ENCODE measurements around the gene RMDN2. TPM values are rescaled to one million over a fixed set of nuclear protein-coding genes. Genes with fewer than 3 reads are reported as not detected.

Gene RMDN2
- total and polyA plus RNA-seq, 9 of the 15 experiments (the other 6 are each of a cell fraction or from before 2014, with no cell fraction given), result 1.5 to 4.3 (median 2.3) TPM

DNA sequence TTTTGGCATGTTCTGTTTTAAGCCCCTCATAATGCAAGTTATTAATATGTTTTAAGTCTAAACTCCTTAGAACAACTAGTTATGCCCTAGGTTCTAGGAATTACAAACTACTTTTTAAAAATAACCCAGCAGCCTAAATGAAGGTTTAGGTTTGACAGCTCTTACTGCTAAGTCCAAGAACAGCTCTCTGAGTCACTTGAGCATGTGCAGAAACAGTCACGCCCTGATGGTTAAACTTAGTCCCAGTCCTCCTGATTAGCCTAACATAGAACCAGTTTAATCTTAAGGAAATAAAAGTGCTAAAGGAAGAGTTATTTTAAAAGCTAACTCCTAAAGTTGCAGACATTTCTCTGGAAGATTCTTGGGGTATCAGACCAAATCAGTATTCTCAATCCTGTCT lies 72.5 kb downstream of the RMDN2 start:
- in situ Hi-C loops (cut with MboI), result loop anchor here (25.0 kb wide), 1 partner anchor 740 kb away; no protein-coding TSS in a partner anchor
- Histone ChIP-seq H3K27ac (ENCODE audit: extremely low read depth, low read depth, low read length) (no peak overlapping the region), H4K20me1 (replicated peaks; ENCODE audit: control insufficient read depth, insufficient read depth, low read length) (no peaks in the 10 kb centered on the region), H3K79me2 (ENCODE audit: control insufficient read depth, insufficient read depth, low read length) (no peaks in the 10 kb centered on the region), H3K36me3 (ENCODE audit: control insufficient read depth, insufficient read depth, low read length) (no peaks in the 10 kb centered on the region), H3K27me3 (ENCODE audit: control insufficient read depth in 2 of 2, insufficient read depth in 2 of 2, low read length in 2 of 2) (no peaks in the 10 kb centered on the region; a peak in 1 of 5 replicates), H2AFZ (ENCODE audit: low read depth, low read length) (no peak overlapping the region), H3K9me1 (ENCODE audit: control insufficient read depth, insufficient read depth, low read length) (no peaks in the 10 kb centered on the region), H3K4me3 (no peak overlapping the region), H3K9me3 (replicated peaks; ENCODE audit: control insufficient read depth, insufficient read depth, low read depth, low read length) (no peaks in the 10 kb centered on the region), H3K4me1 (replicated peaks in 1 of 2; ENCODE audit: control insufficient read depth in 2 of 2, insufficient read depth in 2 of 2, low read length in 2 of 2) (no peaks in the 10 kb centered on the region), H3K4me2 (ENCODE audit: insufficient read depth, low read length) (no peak overlapping the region), H3K9ac (ENCODE audit: insufficient read depth in 1 of 2, low read depth in 2 of 2, low read length in 2 of 2) (no peak overlapping the region)
- BruUV-seq (replicated peaks), result no TSS peak
- TF ChIP-seq NRF1 (conservative IDR thresholded peaks at IDR 0.05 in 1 of 2, IDR thresholded peaks at IDR 0.05 in 1 of 2), result peak in 1 of 2 experiments; percentile 25; a peak in 2 of 4 replicates
- TF ChIP-seq PHTF2 (CRISPR knock-in tag; IDR thresholded peaks at IDR 0.05), result no peak
- DNase-seq (ENCODE audit: extremely low read depth in 1 of 4, low spot score in 3 of 4), result no peak
- intact Hi-C loops (cut with micrococcal nuclease), result no loop called here
- CTCF ChIA-PET (ENCODE audit: low intra/inter-chr PET ratio), result no interaction called here
- POLR2A ChIA-PET, result no interaction called here
- 21% methylated on average over 1 of the region's 1 CpG for WGBS (ENCODE audit: insufficient coverage, low coverage, missing lambda C conversion rate)
- no peak for FAIRE-seq
- ATAC-seq, result no peak

DNA sequence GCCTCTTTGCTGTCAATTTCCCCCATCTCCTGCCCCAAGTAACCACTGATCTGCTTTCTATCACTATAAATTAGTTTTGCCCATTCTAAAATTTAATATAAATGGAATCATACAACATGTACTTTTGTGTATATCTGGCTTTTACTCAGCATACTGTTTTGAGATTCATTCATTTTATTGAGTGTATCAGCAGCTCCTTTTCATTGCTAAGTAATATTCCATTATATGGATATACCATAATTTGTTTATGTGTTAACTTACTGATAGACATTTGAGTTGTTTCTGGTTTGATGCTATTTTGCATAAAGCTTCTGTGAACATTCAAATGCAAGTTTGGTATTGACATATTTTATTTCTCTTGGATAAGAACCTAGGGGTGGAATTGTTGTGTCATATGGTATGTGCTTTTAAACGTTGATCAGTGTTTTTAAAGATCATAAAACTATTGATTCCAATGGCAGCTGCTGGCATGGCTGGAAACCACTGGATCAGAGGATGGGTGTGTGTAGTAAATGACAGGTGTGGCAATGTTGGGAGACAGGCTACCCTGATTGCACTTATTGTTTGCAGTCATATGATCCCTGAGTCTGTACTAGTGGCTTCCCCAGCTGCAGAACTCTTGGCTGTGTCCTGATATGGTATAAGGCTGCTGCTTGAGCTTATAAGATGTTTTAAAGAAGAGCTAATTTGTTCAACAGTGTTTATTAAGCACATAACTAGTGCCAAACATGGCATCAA lies 75.6 kb downstream of the RMDN2 start:
- H3K4me3 ChIP-seq, result no peak overlapping the region
- ChIA-PET CTCF (ENCODE audit: low intra/inter-chr PET ratio) (no interaction called here), POLR2A (interaction anchor here (1.4 kb wide), 1 partner anchor 8 kb away, joined by 3 read pairs; no protein-coding TSS in a partner anchor)
- H3K9me3 ChIP-seq (replicated peaks; ENCODE audit: control insufficient read depth, insufficient read depth, low read depth, low read length), result no peaks in the 10 kb centered on the region
- DNase-seq (ENCODE audit: extremely low read depth in 1 of 4, low spot score in 3 of 4) (no peak), FAIRE-seq (no peak), ATAC-seq (no peak)
- no peaks in the 10 kb centered on the region for H3K79me2 ChIP-seq (ENCODE audit: control insufficient read depth, insufficient read depth, low read length)
- H3K27me3 ChIP-seq (ENCODE audit: control insufficient read depth in 2 of 2, insufficient read depth in 2 of 2, low read length in 2 of 2), result no peaks in the 10 kb centered on the region
- no TSS peak for BruUV-seq (replicated peaks)
- no peaks in the 10 kb centered on the region for H3K36me3 ChIP-seq (ENCODE audit: control insufficient read depth, insufficient read depth, low read length)
- no peak overlapping the region for H3K4me2 ChIP-seq (ENCODE audit: insufficient read depth, low read length)
- H3K4me1 ChIP-seq (replicated peaks in 1 of 2; ENCODE audit: control insufficient read depth in 2 of 2, insufficient read depth in 2 of 2, low read length in 2 of 2), result no peaks in the 10 kb centered on the region
- no peaks in the 10 kb centered on the region for H4K20me1 ChIP-seq (replicated peaks; ENCODE audit: control insufficient read depth, insufficient read depth, low read length)
- WGBS (ENCODE audit: insufficient coverage, low coverage, missing lambda C conversion rate), result 0% methylated on average over 1 of the region's 1 CpG
- H3K9me1 ChIP-seq (ENCODE audit: control insufficient read depth, insufficient read depth, low read length), result no peaks in the 10 kb centered on the region
- in situ Hi-C loops (cut with MboI) (no loop called here), intact Hi-C loops (cut with micrococcal nuclease) (no loop called here)
- H2AFZ ChIP-seq (ENCODE audit: low read depth, low read length), result no peak overlapping the region
- H3K9ac ChIP-seq (ENCODE audit: insufficient read depth in 1 of 2, low read depth in 2 of 2, low read length in 2 of 2), result no peak overlapping the region
- no peak overlapping the region for H3K27ac ChIP-seq (ENCODE audit: extremely low read depth, low read depth, low read length)
- TF ChIP-seq, protein P1, sequence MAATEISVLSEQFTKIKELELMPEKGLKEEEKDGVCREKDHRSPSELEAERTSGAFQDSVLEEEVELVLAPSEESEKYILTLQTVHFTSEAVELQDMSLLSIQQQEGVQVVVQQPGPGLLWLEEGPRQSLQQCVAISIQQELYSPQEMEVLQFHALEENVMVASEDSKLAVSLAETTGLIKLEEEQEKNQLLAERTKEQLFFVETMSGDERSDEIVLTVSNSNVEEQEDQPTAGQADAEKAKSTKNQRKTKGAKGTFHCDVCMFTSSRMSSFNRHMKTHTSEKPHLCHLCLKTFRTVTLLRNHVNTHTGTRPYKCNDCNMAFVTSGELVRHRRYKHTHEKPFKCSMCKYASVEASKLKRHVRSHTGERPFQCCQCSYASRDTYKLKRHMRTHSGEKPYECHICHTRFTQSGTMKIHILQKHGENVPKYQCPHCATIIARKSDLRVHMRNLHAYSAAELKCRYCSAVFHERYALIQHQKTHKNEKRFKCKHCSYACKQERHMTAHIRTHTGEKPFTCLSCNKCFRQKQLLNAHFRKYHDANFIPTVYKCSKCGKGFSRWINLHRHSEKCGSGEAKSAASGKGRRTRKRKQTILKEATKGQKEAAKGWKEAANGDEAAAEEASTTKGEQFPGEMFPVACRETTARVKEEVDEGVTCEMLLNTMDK (IDR thresholded peaks at IDR 0.05; ENCODE audit: borderline replicate concordance, insufficient read depth, low read depth, low read length, poor library complexity, severe bottlenecking), result no peak
- peak; percentile 59 for TF ChIP-seq ZNF146 (CRISPR knock-in tag; IDR thresholded peaks at IDR 0.05; ENCODE audit: unreplicated experiment)
- peak; percentile 68 for TF ChIP-seq RBM25 (IDR thresholded peaks at IDR 0.05; ENCODE audit: low read depth, low read length, severe bottlenecking)
- no peak for TF ChIP-seq ZNF253 (CRISPR knock-in tag; conservative IDR thresholded peaks at IDR 0.05)
- TF ChIP-seq, protein P2, sequence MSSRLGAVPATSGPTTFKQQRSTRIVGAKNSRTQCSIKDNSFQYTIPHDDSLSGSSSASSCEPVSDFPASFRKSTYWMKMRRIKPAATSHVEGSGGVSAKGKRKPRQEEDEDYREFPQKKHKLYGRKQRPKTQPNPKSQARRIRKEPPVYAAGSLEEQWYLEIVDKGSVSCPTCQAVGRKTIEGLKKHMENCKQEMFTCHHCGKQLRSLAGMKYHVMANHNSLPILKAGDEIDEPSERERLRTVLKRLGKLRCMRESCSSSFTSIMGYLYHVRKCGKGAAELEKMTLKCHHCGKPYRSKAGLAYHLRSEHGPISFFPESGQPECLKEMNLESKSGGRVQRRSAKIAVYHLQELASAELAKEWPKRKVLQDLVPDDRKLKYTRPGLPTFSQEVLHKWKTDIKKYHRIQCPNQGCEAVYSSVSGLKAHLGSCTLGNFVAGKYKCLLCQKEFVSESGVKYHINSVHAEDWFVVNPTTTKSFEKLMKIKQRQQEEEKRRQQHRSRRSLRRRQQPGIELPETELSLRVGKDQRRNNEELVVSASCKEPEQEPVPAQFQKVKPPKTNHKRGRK (tag; IDR thresholded peaks at IDR 0.05), result no peak

Measured in K562 (cell line).